HG03025 (cell line): ENCODE data around the gene UBE2R2.
"Not testable (repeated sequence)": the region's sequence is repeated elsewhere in the genome, so short reads cannot be mapped to it uniquely, and the experiment has no call there.

Source experiments
- ATAC-seq: cut with Tn5 transposase; IDR thresholded peaks from one replicate; pipeline ENCODE4 v1.9.1; 2021; ENCODE audit warnings: mild to moderate bottlenecking, moderate library complexity; ENCODE audit not compliant: unreplicated experiment, low FRiP score

Gene UBE2R2

DNA sequence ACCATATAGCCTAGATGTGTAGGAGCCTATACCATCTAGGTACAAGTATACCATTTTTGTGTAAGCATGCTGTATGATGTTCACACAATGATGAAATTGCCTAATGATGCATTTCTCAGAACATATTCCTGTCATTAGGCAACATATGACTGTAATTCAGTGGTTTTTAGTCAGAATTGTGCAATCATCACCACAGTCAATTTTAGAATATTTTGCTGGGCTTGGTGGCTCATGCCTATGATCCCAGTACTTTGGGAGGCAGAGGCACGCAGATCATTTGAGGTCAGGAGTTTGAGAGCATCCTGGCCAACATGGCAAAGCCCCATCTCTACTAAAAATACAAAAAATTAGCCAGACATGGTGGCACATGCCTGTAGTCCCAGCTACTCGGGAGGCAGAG, 19.3 kb downstream of the UBE2R2 start:
- ATAC-seq, result not testable (repeated sequence)

DNA sequence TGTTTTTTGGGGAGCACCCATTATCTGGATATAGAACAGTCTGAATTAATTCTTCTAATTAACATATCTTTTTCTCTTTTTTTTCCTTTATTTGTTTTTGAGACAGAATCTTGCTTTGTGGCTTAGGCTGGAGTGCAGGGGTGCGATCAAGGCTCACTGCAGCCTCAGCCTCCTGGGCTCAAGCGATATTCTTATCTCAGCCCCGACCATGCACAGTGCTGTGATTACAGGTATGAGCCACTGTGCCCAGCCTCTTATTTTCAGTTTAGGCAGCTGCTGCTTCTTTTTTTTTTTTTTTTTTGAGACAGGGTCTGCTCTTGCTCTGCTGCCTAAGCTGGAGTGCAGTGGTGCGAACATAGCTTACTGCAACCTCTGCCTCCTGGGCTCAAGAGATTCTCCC, 20.2 kb downstream of the UBE2R2 start:
- no peak for ATAC-seq

DNA sequence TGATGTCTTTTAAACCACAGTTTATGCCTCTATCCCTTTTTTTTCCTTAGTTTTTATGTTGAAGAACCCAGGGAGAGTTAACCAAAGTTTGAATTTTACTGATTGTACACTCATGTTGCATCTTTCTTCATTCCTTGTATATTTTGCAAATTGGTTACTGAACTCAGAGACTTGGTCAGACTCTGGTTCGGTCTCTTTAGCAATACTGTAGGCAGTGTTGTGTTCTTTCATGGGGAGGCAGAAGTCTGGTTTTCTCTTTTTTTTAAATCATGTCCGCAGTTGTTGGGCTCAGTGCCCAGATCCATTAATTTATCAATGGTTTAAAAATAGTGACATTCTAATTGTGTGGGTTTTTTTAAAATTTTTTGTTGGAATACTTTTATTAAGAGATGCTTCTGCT, 23.4 kb downstream of the UBE2R2 start:
- no peak for ATAC-seq

DNA sequence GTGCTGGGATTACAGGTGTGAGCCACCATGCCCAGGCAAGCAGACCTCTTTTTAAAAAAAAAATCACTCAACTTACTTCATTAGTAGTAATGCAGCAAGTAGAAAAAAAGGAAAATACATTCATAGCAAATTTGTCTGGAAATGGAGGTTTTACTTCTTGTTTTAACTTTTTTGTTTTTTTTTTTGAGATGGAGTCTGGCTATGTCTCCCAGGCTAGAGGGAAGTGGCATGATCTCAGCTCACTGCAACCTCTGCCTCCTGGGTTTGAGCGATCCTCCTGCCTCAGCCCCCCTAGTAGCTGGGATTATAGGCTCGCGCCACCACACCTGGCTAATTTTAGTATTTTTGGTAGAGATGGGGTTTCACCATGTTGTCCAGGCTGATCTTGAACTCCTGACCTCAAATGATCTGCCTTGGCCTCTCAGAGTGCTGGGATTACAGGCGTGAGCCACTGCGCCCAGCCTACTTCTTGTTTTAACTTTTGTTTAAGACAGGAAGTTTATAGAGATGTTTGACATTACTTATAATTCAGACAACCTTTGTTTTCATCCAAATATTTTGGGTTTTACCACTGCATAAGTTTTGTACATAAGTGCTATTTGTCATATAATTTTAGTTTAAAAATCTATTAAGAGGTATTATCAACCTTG, 26.5 kb downstream of the UBE2R2 start:
- ATAC-seq, result no peak

DNA sequence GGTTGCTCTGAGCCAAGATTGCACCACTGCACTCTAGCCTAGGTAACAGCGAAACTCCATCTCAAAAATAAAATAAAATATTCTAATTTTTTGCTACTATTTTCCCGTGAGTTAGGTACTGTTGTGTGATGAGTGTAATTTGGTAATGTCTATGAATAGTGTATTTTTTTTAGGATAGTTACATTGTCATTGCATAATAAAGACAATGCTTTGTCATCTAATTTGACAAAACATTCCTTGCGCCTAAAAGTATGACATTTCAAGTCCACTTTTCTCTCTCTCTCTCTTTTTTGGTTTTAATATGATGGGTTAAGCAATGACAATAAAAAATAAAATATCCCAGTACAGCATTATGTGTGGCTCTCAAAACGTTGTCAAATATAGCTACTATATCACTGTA, 29.3 kb downstream of the UBE2R2 start:
- no peak for ATAC-seq

DNA sequence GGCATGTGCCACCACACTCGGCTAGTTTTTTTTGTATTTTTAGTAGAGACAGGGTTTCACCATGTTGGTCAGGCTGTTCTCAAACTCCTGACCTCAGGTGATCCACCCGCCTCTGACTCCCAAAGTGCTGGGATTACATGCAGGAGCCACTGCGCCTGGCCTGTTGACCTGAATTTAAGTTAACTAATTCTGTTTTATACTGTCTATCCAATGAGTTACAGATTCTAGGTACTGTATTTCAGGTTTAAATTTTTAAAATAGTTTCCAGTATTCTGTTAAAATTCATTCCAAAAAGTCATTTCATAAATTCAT, 30.9 kb downstream of the UBE2R2 start:
- ATAC-seq, result not testable (repeated sequence)

DNA sequence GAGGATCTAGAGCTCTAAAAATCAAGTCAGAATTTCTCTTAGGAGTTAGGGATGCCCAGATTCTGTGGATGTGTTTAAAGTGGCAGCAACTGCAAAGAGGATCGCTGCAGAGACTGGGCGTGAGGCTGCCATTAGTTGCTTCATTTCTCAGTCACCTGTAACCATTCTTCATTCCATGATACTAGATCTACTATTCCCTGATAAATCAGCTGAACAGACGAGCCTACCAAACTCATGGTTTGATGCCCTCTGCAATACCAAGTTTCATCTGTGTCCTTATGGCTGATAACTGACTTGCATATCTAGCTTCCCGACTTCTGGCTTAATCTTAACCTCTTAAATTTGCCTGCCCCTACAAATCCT, 33.3 kb downstream of the UBE2R2 start:
- ATAC-seq, result no peak

DNA sequence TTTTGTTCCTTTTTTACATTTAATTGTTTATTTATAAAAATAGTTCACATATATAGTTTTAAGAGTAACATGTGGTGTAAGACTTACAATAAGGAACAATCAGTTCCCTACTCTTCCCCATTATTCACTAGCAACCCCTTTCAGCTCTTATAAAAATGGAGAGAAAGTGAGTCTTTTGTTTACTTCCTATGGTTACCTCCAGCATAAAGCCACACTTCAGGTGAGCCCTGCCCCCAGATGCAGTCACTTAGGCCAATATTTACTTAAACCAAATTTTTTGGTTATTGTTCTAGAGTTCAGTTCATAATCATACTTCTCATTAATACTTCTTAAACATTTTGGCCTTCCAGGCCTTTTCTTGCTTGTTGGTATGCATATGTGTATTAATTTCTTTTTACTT, 33.7 kb downstream of the UBE2R2 start:
- ATAC-seq, result no peak

DNA sequence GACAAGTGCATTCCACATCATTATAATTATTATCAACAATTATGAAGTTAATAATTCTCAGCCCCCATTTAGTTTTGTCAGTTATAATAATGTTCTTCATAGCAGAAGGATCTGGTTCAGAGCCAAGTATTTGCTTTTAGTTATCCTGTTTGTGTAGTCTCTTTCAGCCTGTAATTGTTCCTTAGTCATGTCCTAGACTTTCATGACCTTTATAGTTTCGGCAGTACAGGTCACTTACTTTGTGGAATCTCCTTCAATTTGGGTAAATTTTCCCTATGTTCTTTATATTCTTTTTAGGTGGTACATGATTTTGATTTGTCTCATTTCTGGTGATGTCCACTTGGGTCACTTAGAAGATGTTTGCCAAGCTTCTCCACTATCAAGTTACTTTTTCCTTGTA, 34.3 kb downstream of the UBE2R2 start:
- ATAC-seq, result no peak

DNA sequence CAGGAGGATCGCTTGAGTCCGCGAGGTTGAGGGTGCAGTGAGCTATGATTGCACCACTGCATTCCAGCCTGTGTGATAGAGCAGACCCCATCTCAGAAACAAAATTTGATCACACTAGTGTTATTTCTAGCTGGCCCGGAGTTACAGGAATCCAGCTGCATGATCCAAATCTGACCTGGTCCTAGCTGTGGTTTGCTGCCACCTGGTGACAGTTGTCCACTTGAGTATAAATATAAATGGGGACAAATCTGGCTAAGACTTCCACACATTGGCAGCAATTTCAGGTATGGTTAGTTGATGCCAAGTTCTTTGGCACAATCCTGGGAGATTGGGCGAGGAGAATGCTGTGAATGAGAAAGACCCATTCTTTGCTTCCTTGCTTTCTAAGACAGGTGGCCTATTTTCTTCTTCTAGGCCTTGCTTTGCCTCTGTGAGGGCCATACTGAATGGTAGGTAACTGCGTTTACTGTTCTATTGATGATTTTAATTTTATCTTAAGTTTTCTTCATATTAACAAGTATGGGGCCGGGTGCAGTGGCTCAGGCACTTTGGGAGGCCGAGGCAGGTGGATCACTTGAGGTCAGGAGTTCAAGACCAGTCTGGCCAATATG, 35.4 kb downstream of the UBE2R2 start:
- ATAC-seq, result no peak

DNA sequence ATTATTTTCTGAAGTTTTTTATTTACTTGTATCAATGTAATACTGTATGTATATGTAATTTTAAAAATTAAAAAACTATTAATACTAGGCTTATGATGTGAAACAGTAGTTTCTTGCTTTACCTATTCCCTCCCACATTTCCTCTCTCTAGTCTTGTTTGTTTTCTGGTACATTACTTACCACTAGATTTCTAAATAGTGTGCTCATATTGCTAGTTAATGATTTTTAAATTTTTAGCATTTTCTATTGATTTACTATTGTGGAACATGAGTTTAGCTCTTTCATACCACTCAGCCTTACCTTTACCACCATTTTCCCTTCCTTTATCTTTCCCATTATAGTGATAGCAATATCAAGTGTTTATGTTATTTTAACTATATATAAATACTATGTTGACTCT, 39.3 kb downstream of the UBE2R2 start:
- ATAC-seq, result no peak

DNA sequence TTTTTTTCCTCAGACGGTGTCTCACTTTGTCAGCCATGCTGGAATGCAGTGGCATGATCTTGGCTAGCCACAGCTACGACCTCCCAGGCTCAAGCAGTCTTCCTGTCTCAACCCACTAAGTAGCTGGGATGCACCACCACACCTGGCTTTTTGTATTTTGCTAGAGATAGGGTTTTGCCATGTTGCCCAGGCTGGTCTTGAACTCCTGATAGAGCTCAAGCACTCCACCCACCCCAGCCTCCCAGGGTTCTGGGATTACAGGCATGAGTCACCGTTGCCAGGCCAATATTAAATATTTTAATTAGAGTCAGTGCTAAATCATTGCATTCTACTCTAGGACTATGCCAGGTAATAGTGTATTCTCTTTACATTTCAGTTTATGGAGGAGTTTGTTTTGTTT, 41.5 kb downstream of the UBE2R2 start:
- ATAC-seq, result no peak

DNA sequence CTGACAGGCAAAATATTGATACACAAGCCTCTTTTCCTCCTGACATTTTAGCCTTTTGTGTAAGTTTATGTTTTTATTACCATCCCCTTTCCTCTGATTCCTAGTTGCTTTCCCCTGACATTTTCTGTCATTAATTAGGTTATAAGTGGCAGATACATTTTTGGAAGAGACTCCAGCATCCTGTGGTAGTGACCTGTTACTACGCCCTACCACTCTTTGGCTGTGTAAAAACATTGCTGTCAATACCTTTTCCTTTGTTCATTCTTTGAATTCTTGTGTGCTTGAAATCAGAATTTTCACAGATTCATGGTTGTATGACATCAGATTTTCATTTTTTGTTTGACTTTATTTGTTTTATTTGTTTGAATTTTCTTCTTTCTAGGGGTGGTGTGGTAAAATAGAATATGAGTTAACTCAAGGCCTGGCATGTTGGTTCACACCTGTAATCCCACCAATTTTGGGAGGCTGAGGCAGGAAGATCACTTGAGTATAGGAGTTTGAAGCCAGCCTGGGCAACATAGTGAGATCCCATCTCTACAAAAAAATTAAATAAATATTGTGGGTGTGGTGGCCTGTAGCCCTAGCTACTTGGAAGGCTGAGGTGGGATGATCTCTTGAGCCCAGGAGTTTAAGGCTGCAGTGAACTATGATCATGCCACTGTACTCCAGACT, 43.4 kb downstream of the UBE2R2 start:
- no peak for ATAC-seq

DNA sequence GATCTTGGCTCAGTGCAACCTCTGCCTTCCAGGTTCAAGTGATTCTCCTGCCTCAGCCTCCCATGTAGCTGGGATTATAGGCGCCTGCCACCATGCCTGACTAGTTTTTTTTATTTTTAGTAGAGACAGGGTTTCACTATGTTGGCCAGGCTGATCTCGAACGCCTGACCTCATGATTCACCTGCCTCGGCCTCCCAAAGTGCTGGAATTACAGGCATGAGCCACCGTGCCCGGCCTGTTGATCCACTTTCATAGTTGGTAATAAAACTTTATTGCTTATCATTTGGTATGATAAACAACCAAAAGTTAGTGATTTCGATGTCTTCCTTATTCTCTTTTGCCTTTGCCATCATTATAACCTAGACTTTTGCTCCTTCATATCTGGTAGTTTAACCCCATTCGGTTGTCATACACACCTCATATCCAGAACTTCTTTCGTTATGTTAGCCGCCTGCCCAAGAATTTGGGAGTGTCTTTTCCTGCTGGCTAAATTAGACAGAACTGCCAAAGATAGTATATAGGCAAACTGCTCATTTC, 45.0 kb downstream of the UBE2R2 start:
- no peak for ATAC-seq

DNA sequence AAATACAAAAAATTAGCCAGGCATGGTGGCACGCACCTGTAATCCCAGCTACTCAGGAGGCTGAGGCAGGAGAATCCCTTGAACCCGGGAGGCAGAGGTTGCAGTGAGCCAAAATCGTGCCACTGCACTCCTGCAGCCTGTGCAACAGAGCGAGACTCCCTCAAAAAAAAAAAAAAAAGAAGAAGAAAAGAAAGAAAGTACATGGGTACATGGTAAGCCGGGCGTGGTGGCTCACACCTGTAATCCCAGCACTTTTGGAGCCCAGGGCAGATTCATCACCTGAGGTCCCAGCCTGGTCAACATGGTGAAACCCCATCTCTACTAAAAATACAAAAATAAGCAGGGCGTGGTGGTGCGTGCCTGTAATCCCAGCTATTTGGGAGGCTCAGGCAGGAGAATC, 46.1 kb downstream of the UBE2R2 start:
- not testable (repeated sequence) for ATAC-seq

DNA sequence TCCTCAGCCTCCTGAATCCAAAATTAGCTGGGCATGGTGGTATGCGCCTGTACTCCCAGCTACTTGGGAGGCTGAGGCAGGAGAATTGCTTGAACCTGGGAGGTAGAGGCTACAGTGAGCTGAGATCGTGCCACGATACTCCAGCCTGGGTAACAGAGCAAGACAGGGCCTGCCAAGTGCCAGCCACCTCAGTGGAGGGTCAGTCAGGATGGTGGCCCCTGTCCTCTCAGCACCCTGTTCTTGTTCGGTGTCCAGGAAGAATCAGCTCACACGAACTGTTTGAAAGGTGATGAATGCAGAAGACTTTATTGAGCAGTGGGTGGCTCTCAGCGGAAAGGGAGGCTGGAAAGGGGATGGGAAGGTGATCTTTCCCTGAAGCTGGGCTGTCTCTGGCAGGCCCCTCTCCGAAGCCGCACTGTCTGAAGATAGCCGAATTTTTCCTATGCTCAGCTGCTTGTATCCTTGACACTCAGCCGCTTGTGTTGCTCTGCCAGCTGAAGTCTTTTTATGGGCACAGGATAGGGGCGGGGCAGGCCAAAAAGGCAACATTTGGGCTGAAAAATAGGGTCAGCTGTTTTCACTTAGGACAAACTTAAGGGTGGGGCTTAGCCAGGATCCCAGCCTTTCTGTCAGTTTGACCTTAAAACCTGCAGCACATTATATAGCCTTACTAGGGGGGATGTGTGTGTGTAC, 50.9 kb downstream of the UBE2R2 start:
- no peak for ATAC-seq

DNA sequence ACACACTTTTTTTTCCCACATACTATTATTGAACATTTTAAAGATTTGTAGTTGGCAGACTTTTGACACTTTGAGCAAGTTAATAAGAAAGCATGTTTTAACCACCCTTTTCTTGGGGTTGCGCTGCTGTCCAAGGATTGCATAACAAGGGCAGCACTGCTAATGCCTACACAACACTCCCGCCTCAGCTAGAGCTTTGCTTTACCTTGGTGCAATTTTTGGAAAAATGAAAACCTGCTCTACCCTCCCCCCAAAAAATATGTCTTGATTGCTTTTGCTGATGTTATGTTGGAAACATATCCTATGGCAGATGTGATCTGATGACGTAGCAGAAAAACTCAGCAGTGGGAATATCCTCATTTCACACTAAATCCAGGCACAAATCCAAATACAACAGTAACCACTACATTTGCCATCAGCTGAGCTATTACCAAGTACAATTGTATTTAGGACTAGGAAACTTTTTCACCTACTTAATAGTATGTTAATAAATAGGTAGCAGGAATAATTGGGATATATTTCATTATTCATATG, 51.5 kb downstream of the UBE2R2 start:
- no peak for ATAC-seq

DNA sequence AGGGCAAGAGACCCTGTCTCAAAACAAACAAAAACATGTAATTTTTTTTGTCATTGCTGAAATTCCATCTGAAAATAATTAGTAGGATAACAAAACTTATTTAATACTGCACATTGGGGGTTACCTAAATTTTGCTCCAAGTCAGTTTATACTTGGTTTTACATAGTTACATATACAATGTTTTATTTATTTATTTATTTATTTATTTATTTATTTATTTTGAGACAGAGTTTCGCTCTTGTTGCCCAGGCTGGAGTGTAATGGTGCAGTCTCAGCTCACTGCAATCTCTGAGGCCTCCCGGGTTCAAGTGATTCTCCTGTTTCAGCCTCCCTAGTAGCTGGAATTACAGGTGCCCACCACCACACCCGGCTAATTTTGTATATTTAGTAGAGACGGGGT, 52.3 kb downstream of the UBE2R2 start:
- not testable (repeated sequence) for ATAC-seq

DNA sequence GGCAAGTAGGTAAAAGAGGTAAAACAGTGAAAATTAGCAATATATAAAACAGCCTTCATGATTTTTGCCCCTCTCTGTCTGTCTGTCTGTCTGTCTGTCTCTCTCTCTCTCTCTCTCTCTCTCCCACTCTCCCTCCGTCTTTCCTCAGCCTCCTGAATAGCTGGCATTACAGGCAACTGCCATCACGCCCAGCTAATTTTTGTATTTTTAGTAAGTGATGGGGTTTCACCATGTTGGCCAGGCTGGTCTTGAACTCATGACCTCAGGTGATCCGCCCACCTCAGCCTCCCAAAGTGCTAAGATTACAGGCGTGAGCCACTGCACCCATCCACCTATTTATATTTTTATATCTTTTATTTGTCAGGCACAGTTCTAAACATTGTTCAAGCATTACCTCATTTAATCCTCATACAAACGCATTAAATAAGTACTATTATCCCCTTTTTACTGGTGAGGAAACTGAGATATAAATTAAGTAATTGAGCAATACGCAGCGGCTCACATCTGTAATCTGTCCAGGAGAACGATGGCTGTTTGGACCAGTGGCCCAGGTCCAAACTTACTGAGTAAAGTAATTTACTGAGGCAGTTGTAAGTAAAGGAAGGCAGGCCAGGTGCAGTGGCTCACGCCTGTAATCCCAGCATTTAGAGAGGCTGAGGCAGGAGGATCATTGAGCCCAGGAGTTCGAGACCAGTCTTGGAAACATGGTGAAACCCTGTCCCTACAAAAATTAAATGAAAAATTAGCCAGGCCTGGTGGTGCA, 60.9 kb downstream of the UBE2R2 start:
- ATAC-seq, result no peak

DNA sequence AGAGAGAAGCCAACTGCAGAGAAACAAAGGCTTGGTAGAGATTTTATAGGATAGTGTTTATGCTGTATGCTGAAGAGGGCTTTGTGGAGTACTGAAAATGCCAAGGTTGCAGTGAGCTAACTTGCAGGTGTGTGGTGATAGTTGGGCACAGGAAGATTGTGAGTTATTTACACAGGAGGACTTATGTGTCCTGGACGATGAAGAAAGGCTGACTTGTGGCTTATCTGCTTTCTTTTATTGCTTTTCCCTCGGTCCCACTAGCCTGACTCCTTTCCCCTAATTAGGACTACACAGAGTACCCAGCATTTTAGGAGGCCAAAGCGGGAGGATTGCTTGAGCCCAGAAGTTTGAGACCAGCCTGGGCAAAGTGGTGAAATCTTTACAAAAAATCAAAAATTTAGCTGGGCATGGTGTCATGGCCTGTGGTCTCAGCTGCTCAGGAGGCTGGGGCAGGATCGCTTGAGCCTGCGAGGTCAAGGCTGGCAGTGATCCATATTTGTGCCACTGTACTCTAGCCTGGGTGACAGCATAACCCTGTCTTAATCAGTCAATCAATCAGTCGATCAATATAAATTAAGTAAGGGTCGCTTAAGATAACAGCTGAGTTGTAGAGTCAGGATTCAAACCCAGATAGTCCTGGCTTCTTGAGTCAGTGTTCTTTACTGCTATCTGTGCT, 61.9 kb downstream of the UBE2R2 start:
- ATAC-seq, result no peak
